C4-2B (cell line): ENCODE measurements around the gene HOXD3.

ENCODE experiments used
- ZFX ChIP-seq: fragments of 450-650 bp; IDR thresholded peaks from 2 replicates; pipeline ENCODE4 v1.6.1; 2017
- TF ChIP-seq, protein P1 (sequence below): fragments of 450-650 bp; conservative IDR thresholded peaks from 2 replicates; pipeline ENCODE4 v1.5.1; 2017; ENCODE audit warnings: mild to moderate bottlenecking

DNA sequence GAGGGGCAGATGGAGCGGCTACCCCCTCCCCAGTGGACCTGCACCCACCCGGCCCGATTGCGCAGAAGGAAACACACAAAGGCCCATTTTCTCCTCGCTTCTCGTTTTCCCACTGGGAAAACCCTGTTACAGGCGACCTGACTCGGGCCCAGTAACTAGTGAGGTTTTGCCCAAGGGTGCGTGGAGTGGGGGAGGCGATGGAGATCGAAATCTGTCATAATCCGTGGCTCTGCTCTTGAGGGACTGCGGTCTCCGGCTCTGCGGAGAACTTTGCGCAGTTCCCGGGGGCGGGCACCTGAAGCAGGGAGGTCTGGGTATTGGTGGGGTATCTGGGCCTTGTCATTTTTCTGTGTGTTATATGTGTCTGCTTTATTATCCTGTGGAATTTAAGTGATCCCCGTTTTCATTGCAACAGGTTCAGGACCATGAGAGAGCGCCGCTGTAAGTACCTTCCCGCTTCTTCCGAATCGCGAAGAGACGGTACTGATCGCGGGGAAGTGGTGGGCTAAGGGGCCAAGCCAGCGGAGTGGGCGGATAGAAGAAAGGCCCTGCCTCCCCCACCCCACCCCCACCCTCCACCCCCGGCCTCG lies 9.8 kb upstream of the HOXD3 start:
- TF ChIP-seq, protein P1, sequence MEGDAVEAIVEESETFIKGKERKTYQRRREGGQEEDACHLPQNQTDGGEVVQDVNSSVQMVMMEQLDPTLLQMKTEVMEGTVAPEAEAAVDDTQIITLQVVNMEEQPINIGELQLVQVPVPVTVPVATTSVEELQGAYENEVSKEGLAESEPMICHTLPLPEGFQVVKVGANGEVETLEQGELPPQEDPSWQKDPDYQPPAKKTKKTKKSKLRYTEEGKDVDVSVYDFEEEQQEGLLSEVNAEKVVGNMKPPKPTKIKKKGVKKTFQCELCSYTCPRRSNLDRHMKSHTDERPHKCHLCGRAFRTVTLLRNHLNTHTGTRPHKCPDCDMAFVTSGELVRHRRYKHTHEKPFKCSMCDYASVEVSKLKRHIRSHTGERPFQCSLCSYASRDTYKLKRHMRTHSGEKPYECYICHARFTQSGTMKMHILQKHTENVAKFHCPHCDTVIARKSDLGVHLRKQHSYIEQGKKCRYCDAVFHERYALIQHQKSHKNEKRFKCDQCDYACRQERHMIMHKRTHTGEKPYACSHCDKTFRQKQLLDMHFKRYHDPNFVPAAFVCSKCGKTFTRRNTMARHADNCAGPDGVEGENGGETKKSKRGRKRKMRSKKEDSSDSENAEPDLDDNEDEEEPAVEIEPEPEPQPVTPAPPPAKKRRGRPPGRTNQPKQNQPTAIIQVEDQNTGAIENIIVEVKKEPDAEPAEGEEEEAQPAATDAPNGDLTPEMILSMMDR = no peak
- TF ChIP-seq ZFX = no peak
